ENCODE data around the gene FCRLB. TPM values are rescaled to one million over a fixed set of nuclear protein-coding genes. Genes with fewer than 3 reads are reported as not detected.

Gene FCRLB
- total RNA-seq, 1 experiment from 2014 or later = not detected

DNA sequence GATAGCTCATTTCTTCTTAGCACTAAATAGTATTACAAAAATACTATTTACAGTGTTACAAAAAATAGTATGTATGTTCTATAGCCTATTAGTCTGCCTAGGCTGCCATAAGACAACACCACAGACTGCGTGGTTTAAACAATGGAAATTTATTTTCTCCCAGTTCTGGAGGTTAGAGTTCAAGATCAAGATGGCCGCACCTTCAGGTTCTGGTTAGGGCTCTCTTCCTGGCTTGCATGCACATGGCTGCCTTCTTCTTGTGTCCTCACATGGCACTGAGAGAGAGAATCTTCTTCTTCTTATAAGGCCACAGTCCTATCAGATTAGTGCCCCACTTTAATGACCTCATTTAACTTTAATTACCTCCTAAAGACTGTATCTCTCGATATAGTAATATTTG, 48.9 kb downstream of the FCRLB start:
- Histone ChIP-seq H3K4me1 (ENCODE audit: insufficient read depth, low read length) (no peaks in the 10 kb centered on the region; the same call in 1 of the 2 replicates), H3K79me1 (ENCODE audit: insufficient read depth, low read depth, low read length, poor library complexity, severe bottlenecking) (no peaks in the 10 kb centered on the region), H4K5ac (ENCODE audit: insufficient read length, low read depth, low read length) (no peak overlapping the region), H2AFZ (ENCODE audit: low read length) (no peak overlapping the region), H2BK15ac (ENCODE audit: low read depth, low read length) (no peak overlapping the region), H3K23ac (ENCODE audit: insufficient read length, low read depth, low read length) (no peak overlapping the region), H4K8ac (replicated peaks; ENCODE audit: insufficient read length, low read depth, low read length) (no peak overlapping the region), H3K4me2 (ENCODE audit: insufficient read depth, insufficient read length, low read length) (no peak overlapping the region), H3K23me2 (ENCODE audit: insufficient read length, low read depth, low read length, poor library complexity, severe bottlenecking) (peaks cover 8% of the 10 kb centered on the region), H2BK20ac (ENCODE audit: low read depth, low read length, poor library complexity, severe bottlenecking) (no peak overlapping the region), H3K27ac (ENCODE audit: insufficient read length, low read depth, low read length) (no peak overlapping the region), H3T11ph (ENCODE audit: low read length) (no peak overlapping the region), H2BK5ac (ENCODE audit: insufficient read length, low read length) (no peak overlapping the region), H3K56ac (ENCODE audit: insufficient read length, low read depth, low read length) (no peak overlapping the region), H4K91ac (ENCODE audit: insufficient read length, low read depth, low read length) (no peak overlapping the region), H3K9me3 (ENCODE audit: control insufficient read depth, low read depth, low read length) (no peaks in the 10 kb centered on the region), H2AK5ac (ENCODE audit: insufficient read length, low read length) (no peak overlapping the region), H3K27me3 (ENCODE audit: insufficient read depth, low read length) (no peaks in the 10 kb centered on the region), H4K20me1 (ENCODE audit: control insufficient read depth, insufficient read depth, insufficient read length) (no peaks in the 10 kb centered on the region), H3K18ac (ENCODE audit: insufficient read length, low read depth, low read length) (no peak overlapping the region), H2BK120ac (ENCODE audit: low read depth, low read length, poor library complexity, severe bottlenecking) (no peak overlapping the region), H3K9ac (ENCODE audit: extremely low read depth, insufficient read length, low read length) (no peak overlapping the region), H2BK12ac (ENCODE audit: insufficient read length, low read depth, low read length) (no peak overlapping the region), H3K79me2 (ENCODE audit: insufficient read depth, low read length) (no peaks in the 10 kb centered on the region; the same call in 1 of the 2 replicates), H3K4ac (ENCODE audit: low read depth, low read length) (no peak overlapping the region), H3K14ac (ENCODE audit: insufficient read depth, low read length) (no peak overlapping the region)
- peaks cover 8 to 11% of the 10 kb centered on the region in 2 experiments; a peak in 3 of 4 replicates for H3K4me1 Mint-ChIP-seq
- TF ChIP-seq CTCF (conservative IDR thresholded peaks at IDR 0.05) = no peak
- no peak overlapping the region for H3K4me3 Mint-ChIP-seq
- no CpG with 5 or more reads among the region's 3 CpGs for WGBS (ENCODE audit: extremely low coverage, insufficient read length, low lambda C conversion rate)
- H3K27me3 Mint-ChIP-seq (ENCODE audit: low read depth) = peaks cover 3% of the 10 kb centered on the region
- no peak for DNase-seq
- H3K36me3 Mint-ChIP-seq (ENCODE audit: insufficient read depth in 1 of 3, low read depth in 3 of 3) = no peaks in the 10 kb centered on the region
- H3K27ac Mint-ChIP-seq = no peak overlapping the region
- no peaks in the 10 kb centered on the region; a peak in 1 of 5 replicates for H3K9me3 Mint-ChIP-seq
